ENCODE measurements around the gene AQP6. TPM values are rescaled to one million over a fixed set of nuclear protein-coding genes. Genes with fewer than 3 reads are reported as not detected.

Gene AQP6
- total and polyA plus RNA-seq, 10 donors, result 0.03 to 0.36 TPM; not detected in 8

DNA sequence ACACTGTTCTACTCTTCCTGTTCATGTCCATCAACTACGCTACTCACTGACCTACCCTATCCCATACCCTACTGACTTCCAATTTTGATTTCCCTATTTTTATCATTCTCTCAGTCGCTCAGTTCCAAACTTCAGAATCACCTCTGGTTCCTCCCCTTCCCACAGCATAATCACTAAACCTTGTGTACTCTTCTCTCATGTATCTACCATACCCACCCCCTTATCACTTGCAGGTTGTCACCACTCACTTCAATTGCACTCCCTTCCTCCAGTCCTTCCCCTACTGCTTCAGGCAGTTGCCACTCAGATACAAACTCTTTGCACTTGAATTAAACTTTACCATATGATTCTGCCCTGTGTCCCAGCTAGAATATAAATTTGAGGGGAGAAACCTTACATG, 46.2 kb downstream of the AQP6 start:
- no peak overlapping the region for H3K4me3 ChIP-seq
- peaks cover 0 to 29% (median 1%) of the 10 kb centered on the region in 6 donors for H3K4me1 ChIP-seq
- no peaks in the 10 kb centered on the region for H3K27me3 ChIP-seq (replicated peaks in 1 of 7)
- peaks cover 0 to 25% (median 0%) of the 10 kb centered on the region in 6 donors for H3K36me3 ChIP-seq
- H3K27ac ChIP-seq, result no peak overlapping the region
- intact Hi-C loops (cut with DNase I; ENCODE audit: low total_unique reads), result no loop called here
- no peaks in the 10 kb centered on the region for H3K9me3 ChIP-seq
- no peak for TF ChIP-seq POLR2A (IDR thresholded peaks at IDR 0.05)
- no peak for TF ChIP-seq POLR2AphosphoS5 (IDR thresholded peaks at IDR 0.05)
- TF ChIP-seq CTCF (IDR thresholded peaks at IDR 0.05 in 8 of 11, conservative IDR thresholded peaks at IDR 0.05 in 3 of 11), result no peak
- 92 to 98% (median 93%) methylated on average over 2 of the region's 2 CpGs for WGBS, 5 donors
- no peak for DNase-seq

GRCh38 chr12:50019524-50019923, 46.8 kb downstream of the AQP6 start:
- H3K4me3 ChIP-seq, result no peak overlapping the region
- H3K27ac ChIP-seq, result no peak overlapping the region
- H3K9me3 ChIP-seq, result no peaks in the 10 kb centered on the region
- intact Hi-C loops (cut with DNase I; ENCODE audit: low total_unique reads), result no loop called here
- no peak for DNase-seq
- WGBS, 5 donors, result 93 to 100% (median 95%) methylated on average over 2 of the region's 2 CpGs
- peaks cover 0 to 34% (median 7%) of the 10 kb centered on the region in 6 donors for H3K4me1 ChIP-seq
- no peak for TF ChIP-seq POLR2A (IDR thresholded peaks at IDR 0.05)
- H3K36me3 ChIP-seq, result peaks cover 0 to 19% (median 0%) of the 10 kb centered on the region in 6 donors
- H3K27me3 ChIP-seq (replicated peaks in 1 of 7), result no peaks in the 10 kb centered on the region

DNA sequence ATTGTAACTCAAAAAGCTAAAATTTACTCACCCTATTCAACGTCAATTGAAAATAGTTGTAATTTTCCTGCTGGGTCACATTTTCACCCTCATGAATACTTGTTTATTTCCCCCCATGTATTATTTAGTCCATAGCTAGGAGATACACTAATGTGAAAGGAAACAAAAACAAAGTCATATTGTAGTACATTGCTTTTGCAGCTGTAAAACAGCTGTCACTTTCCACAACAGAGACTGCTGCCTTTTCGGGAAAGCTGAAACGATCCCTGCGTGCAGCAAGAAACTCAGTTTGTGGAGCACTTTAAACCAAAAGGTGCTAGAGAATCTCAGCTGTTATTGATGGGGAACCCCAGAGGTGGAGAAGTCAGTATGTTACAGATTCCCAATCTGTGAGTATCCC, 48.3 kb downstream of the AQP6 start:
- H3K27ac ChIP-seq, result no peak overlapping the region
- WGBS, 5 donors, result 86 to 93% (median 92%) methylated on average over 4 of the region's 4 CpGs
- intact Hi-C loops (cut with DNase I; ENCODE audit: low total_unique reads), result no loop called here

GRCh38 chr12:50022903-50023302, 50.2 kb downstream of the AQP6 start:
- no peaks in the 10 kb centered on the region for H3K36me3 ChIP-seq
- peaks cover 0 to 36% (median 18%) of the 10 kb centered on the region in 6 donors for H3K4me1 ChIP-seq
- intact Hi-C loops (cut with DNase I; ENCODE audit: low total_unique reads), result no loop called here
- H3K27me3 ChIP-seq (replicated peaks in 1 of 7), result peaks cover 0 to 8% (median 0%) of the 10 kb centered on the region in 7 donors
- WGBS, 5 donors, result 98 to 99% (median 98%) methylated on average over 1 of the region's 1 CpG
- no peak for DNase-seq
- H3K4me3 ChIP-seq, result no peak overlapping the region
- H3K27ac ChIP-seq, result no peak overlapping the region
- no peak for TF ChIP-seq POLR2A (IDR thresholded peaks at IDR 0.05)
- no peak for TF ChIP-seq CTCF (IDR thresholded peaks at IDR 0.05 in 8 of 11, conservative IDR thresholded peaks at IDR 0.05 in 3 of 11)
- TF ChIP-seq POLR2AphosphoS5 (IDR thresholded peaks at IDR 0.05), result no peak
- no peaks in the 10 kb centered on the region for H3K9me3 ChIP-seq

More for the DNA sequence above, 48.3 kb downstream of the AQP6 start:
- no peak for TF ChIP-seq CTCF (IDR thresholded peaks at IDR 0.05 in 8 of 11, conservative IDR thresholded peaks at IDR 0.05 in 3 of 11)
- Histone ChIP-seq H3K4me1 (peaks cover 0 to 48% (median 17%) of the 10 kb centered on the region in 6 donors), H3K9me3 (no peaks in the 10 kb centered on the region), H3K36me3 (peaks cover 0 to 4% (median 0%) of the 10 kb centered on the region in 6 donors), H3K4me3 (no peak overlapping the region), H3K27me3 (replicated peaks in 1 of 7) (no peaks in the 10 kb centered on the region)
- DNase-seq, result no peak

DNA sequence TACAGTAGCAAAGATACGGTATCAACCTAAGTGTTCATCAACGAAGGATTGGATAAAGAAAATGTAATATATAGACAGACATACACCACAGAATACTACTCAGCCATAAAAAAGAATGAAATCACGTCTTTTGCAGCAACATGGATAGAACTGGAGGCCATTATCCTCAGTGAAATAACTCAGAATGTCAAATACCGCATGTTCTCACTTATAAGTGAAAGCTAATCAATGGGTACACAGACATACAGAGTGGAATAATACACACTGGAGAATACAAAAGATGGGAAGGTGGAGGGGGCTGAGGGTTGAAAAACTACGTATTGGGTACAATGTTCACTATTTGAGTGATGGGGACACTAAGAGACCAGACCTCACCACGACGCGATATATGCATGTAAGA, 51.5 kb downstream of the AQP6 start:
- Histone ChIP-seq H3K4me3 (peak overlapping the region in 5 of 8 donors; percentile 59 to 79 (median 68)), H3K9me3 (no peaks in the 10 kb centered on the region), H3K36me3 (no peaks in the 10 kb centered on the region), H3K27ac (no peak overlapping the region), H3K4me1 (peaks cover 0 to 29% (median 18%) of the 10 kb centered on the region in 6 donors), H3K27me3 (replicated peaks in 1 of 7) (peaks cover 0 to 20% (median 0%) of the 10 kb centered on the region in 7 donors)
- intact Hi-C loops (cut with DNase I; ENCODE audit: low total_unique reads), result no loop called here
- WGBS, 5 donors, result 75 to 86% (median 82%) methylated on average over 8 of the region's 8 CpGs
- TF ChIP-seq POLR2AphosphoS5 (IDR thresholded peaks at IDR 0.05) (no peak), CTCF (IDR thresholded peaks at IDR 0.05 in 8 of 11, conservative IDR thresholded peaks at IDR 0.05 in 3 of 11) (no peak), POLR2A (IDR thresholded peaks at IDR 0.05) (no peak)
- no peak for DNase-seq

All from spleen (tissue), 11 donors.